NCI-H146 treated with DMSO at 0.1 percent for 48 hours (cell line): ENCODE measurements around the gene BMPR1B.

Experiments
- DNase-seq: peaks from one replicate; lab custom pipeline; 2025; ENCODE audit not compliant: unreplicated experiment; lab: John Stamatoyannopoulos, UW

Gene BMPR1B

GRCh38 chr4:94954251-94954650, 196.5 kb downstream of the BMPR1B start:
- no peak for DNase-seq

DNA sequence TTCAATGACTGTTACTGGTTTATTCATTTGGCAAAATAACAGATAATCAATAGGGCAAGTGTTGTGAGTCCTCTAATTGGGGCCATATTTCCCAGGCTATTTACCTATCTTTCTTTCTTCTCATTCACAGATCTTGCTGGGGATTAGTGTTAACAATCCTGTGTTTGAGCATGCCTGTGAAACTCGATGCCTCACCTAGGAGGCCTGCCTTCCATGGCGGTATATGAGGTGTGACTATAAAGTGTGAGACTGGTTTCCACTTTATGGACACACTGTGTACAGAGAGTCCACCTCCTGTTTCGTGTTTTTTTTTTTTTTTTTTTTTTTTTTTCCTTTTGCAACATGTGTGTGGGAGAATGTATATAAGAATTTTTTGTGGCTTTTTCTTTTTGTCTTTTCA, 199.3 kb downstream of the BMPR1B start:
- DNase-seq, result no peak

GRCh38 chr4:94959307-94959706, 201.6 kb downstream of the BMPR1B start:
- no peak for DNase-seq

DNA sequence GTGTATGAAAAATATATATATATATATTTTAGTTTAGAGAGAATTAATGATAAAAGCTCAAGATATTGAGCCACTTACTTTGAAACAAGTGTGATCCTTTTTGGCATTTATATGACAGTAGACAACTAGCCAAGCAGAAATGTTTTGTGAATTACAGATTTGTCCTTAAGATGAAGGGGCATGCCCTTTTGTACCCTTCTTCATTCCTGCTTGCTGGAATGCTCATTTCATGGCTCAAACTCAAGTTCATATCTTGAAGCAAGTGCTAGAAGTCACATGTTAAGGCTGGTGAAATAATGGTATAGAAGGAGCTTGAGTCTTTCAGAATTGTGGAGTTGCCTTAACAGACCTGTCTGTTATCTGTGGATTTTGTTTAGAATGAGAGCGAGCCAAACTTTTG, 203.0 kb downstream of the BMPR1B start:
- DNase-seq, result no peak

- DNase-seq, result no peak
Measured at GRCh38 chr4:94961420-94961819, 203.7 kb downstream of the BMPR1B start.

DNA sequence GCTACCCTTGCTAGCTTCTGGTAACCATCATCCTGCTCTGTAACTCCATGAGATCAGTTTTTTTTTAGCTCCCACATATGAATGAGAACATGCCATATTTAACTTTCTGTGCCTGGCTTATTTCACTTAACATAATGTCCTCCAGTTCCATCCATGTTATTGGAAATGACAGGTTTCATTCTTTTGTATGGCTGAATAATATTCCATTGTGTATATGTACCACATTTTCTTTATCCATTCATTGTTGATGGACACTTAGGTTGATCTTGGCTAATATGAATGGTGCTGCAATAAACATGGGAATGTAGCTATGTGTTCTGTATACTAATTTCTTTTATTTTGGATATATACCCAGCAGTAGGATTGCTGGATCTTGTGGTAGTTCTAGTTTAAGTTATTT, 204.7 kb downstream of the BMPR1B start:
- DNase-seq, result no peak

DNA sequence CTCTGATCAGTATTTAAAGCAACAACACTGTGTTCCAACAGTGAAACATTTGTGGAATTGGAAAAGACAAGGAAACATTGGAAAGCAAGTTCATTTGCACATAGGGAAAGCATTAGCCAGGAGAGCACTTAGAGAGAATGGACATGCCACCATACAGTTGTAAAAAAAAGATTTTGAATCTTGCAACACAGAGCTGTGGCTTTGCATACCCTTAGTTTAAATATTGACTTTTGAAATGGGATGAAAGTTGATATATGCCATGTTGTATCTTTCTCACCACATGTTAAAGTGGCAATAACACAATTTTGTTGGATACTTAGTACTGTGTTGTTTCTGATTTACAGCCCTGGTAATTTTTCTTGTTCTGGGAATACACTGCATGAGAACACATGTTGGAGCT, 208.1 kb downstream of the BMPR1B start:
- DNase-seq, result no peak

DNA sequence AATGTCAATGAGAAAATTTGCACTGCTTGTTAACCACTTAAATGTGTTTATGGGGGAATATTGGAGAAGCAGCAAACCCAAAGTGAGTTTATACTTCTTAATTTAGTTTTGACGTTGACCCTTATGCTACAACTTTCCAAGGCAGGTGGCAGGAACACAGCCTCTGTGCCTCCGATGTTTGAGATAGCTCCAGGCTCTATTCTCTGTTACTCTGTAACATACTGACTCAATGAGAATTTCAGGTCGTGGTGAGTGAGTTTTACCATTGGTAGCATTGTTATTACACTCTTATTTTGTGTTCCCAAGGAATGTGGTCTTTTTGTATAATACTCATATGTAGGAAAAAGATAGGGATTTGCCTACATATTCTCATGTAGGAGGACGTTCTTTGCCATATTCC, 210.7 kb downstream of the BMPR1B start:
- no peak for DNase-seq

DNA sequence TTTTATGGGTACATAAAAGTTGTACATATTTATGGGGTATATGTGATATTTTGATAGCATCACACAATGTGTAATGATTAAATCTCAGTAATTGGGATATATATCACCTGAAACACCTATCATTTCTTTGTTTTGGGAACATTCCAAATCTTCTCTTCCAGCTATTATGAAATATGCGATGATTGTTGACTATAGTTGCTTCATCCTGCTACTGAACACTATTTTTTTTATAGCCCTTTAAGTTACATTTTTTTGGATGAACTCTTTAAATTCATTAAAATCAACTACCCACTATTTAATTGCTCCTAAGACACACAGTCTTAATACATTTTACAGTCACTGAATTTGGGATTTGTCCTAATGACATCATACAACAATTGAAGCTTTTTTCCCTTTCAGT, 212.9 kb downstream of the BMPR1B start:
- no peak for DNase-seq

DNA sequence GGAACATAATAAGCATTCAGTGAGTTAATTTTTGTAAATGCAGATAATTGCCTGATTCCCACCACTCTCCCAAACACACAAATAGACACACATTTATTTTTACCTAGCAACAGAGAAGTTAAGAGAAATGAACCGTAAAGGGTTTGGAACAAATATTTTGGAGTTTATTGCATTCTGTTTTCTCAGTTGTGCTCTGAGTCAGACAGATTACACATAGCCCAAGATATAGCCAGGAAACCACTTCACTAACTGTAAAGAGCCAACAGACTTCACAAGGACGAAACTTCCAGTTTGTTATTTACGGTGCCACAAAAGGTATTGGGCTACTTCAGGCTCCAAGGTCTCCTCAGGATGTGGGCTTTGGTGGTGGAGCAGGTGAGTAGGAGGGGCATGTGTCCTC, 217.0 kb downstream of the BMPR1B start:
- DNase-seq, result no peak

GRCh38 chr4:94976371-94977011, 218.7 kb downstream of the BMPR1B start:
- no peak for DNase-seq

- DNase-seq, result no peak
Measured at GRCh38 chr4:94978904-94979303, 221.1 kb downstream of the BMPR1B start.

DNA sequence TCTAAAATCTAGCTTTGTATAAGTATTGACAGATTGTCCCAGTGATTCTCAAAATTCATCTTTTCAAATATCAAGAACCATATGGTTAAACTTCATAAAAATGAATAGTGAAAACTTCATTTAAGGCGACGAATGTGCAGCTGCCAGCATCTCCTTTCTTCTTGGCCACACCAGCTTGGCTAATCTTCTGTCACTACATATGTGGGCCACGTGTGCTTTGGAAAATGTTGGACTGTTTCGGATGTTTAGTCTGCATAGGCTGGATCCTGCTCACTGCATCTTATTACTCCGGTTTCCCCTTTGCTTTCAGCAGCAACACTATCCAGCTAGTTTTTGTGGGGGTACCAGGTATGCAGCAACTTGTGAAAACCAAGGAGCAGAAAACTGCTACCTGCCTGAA, 221.9 kb downstream of the BMPR1B start:
- DNase-seq, result no peak

DNA sequence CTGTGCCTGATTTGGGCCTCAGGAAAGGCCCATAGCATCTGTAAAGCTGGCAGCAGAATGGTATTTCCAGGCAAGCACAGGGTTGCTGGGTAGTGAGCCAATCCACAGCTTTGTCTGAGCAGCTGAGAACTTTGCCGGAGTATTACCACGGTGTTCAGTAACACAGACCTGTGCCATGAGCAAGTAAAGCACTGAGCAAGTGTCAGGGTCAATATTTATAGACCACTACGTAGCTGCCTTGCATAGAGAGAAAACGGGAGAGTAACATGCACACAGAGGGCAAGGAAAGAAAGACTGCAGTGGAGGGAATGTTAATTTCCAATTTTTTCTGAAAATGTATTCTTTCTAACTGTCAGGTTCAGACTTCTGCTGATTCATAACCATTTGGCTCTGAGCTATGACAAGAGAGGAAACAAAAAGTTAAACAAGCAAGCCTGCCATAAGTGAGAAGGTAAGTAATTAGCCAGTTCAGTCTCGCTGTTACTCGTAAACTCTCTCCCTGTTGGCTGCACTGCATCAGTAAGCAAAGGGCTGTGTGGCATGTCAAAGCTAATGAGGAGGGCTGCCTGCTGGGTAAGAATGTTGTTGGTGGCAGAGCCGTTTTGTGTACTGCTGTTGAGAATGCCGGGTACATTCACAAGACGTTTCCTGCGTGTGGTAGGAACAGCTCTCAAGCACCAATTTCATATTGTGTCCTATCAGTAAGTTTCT, 238.1 kb downstream of the BMPR1B start:
- no peak for DNase-seq

DNA sequence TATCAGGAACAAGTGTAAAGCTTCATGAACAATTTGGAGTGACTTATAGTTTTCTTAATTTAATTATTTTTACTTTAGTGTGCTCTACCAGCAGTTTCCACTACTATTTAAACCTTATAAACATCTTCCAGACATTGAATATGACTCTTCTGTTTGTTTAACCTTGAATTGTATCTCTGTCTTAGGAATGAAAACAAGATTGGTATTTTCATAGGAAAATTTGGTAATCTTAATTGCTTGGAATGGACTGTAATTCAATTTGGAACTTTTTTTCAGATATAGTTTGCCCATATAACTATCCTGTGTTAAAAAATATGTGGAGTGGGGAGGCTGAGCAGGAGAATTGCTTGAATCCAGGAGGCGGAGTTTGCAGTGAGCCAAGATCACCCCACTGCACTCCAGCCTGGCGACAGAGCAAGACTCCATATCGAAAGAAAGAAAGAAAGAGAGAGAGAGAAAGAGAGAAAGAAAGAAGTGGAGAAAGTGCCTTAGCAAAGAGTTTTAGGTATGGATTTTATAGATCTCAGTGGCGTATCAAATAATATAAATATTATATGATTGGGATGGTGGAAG, 242.4 kb downstream of the BMPR1B start:
- no peak for DNase-seq

GRCh38 chr4:95004912-95005311, 247.2 kb downstream of the BMPR1B start:
- no peak for DNase-seq

- no peak for DNase-seq
Measured at GRCh38 chr4:95007998-95008397, 250.2 kb downstream of the BMPR1B start.

DNA sequence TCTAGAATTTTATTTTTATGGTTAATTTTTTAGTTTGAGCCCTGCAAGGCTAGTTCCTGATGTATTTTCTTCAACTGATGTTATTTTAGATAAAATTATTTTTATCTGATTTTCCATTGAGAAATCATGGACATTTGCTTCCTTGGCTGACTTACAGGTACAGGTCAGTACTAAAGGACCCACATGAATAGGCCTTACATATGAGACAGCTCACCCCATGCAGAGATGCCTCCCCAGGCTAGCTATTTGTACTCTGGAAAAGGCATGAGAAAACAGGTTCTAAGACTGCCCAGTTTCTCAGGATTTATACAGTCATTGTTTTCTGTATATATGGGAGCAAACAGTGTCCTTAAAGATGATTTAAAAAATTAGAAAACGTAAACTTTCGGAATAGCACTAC, 255.5 kb downstream of the BMPR1B start:
- no peak for DNase-seq

- DNase-seq, result no peak
Measured at GRCh38 chr4:95014068-95014467, 256.3 kb downstream of the BMPR1B start.

DNA sequence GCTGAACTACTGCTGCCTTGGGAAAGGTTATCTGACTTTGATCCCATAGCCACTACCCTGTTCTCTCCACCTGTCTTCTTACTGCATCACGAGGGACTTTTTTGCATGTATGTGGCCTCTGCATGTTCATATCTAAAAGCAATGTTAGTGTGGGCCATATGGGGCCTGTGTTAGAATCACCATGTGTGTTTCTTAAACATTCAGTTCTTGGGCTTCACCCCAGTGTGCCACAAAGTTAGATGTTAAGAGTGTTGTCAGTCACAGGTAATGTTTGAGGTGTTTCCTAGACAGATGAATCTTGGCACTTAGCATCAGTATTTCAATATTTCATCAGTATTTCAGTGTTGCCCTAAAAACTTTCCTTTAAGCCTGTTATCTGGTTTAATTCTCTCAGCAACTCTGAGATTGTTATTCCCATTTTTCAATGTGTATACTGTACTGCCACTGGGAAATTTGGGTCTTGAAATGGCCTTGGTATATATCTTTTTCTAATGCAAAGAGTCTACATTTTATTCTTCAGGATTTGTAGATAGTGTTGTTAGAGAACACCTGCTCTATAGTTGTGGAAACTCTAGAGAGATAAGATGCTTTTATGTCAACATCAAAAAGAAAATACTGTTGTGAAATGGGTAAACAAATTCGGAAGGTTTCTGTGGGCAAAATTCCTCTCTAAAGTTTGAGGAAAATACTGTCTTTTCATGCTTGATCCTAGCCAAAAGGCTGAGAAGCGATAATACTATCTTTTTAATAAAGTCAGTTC, 259.7 kb downstream of the BMPR1B start:
- DNase-seq, result no peak

DNA sequence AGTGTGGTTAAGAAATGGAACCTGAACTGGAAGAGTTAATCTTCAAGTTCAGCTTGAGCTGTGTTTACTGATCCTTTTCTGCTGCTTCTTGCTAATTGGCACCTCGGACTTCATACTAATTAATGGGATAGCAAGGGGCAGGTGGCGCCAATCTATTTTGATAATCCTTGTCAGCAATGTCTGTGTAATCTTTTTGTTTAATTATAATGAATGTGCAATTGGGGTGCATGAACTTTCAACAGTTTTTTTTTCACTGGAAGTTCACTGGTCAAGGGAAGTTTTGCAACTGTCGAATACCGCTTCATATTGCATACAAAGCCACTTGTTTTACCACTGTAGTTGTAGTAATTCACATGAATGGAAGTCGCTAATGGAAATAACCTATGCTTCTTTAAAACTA, 261.0 kb downstream of the BMPR1B start:
- no peak for DNase-seq

DNA sequence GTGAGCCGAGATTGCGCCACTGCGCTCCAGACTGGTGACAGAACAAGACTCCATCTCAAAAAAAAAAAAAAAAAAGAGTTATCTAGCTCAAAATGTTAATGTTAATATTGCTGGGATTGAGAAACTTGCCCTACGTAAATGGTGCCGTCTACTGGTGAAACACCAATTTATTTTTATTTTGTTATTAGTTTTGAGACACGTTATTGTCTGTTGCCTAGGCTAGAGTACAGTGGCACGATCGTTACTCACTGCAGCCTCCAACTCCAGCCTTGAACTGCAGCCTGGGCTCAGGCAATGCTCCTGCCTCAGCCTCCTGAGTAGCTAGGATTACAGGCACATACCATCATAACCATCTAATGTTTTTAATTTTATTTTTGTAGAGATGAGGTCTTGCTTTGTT, 262.8 kb downstream of the BMPR1B start:
- no peak for DNase-seq
